Left renal pelvis (tissue), 4 donors: ENCODE data around the gene ANK2. TPM values are rescaled to one million over a fixed set of nuclear protein-coding genes. Genes with fewer than 3 reads are reported as not detected.
"Not testable (repeated sequence)": the region's sequence is repeated elsewhere in the genome, so short reads cannot be mapped to it uniquely, and the experiment has no call there.

Source experiments
- DNase-seq, 4 donors: peaks; one replicate each; pipeline ENCODE4 v3.0.0-alpha.2; 2013; ENCODE audit warnings: low read depth in 4 of 4, low spot score in 3 of 4
- polyA plus RNA-seq, 4 donors: library from polyadenylated mRNA; unstranded; fragments of 120-200 nt; gene quantifications; one replicate each; pipeline ENCODE4 v1.2.1, GENCODE V29; 2013; ENCODE audit not compliant: insufficient read length in 4 of 4

Gene ANK2
- polyA plus RNA-seq, 4 donors = 57.3 to 68.0 (median 64.1) TPM

DNA sequence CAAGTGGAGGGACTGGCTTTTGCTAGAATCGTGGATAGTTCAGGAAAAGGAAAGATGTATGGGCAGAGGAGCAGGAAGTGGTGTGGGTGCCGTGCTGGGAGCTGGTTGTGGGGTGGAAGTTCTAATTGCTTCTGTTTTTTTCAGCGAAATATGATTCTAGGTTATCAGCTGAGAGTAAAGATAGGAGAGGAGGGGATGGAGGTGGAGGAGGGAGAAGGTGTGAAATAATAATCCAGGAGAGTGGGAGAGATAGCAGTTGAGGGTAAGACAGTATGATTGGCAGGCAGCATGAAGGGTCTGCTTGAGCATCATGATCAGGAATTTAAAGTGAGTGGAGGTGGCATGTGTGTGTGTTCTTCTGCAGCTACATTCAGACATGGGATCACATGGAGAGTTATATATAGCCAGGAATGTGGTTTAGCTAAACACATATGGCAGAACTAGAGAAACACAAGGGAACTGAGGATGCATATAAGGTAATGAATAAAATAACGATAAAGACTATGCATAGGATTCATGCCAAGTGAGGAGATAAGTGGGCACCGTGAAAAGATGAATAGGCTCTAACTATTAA is 133.7 kb downstream of the ANK2 start:
- no peak for DNase-seq

DNA sequence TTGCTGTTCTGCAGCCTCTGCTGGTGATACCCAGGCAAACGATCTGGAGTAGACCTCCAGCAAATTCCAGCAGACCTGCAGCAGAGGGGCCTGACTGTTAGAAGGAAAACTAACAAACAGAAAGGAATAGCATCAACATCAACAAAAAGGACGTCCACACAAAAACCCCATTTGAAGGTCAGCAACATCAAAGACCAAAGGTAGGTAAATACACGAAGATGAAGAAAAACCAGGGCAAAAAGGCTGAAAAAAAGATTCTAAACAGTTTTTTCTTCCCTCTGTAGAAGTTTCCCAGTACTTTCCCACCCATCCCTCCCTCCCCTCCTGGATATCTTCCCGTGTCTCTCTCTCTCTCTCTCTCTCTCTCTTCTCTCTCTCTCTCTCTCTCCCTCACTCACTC is 136.8 kb downstream of the ANK2 start:
- not testable (repeated sequence) for DNase-seq

DNA sequence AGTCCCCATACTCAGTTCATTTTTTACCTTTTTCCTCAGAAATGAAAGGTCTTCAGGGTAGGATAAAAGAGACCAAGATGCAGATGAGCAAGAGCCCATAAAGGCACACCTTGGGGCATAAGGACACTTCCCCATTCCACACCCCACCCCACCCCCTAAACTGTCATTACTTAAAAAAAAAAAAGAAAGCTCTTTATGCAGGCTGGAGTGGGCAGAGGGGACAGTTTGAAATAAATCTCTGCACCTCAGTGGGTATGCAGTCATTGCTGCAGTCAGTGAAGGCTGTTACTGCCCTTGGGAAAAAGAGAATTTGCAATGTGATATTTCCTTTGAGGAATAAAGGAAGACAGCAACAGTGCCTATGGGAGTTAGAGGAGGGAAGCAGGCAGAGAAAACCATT is 137.5 kb downstream of the ANK2 start:
- DNase-seq = no peak

DNA sequence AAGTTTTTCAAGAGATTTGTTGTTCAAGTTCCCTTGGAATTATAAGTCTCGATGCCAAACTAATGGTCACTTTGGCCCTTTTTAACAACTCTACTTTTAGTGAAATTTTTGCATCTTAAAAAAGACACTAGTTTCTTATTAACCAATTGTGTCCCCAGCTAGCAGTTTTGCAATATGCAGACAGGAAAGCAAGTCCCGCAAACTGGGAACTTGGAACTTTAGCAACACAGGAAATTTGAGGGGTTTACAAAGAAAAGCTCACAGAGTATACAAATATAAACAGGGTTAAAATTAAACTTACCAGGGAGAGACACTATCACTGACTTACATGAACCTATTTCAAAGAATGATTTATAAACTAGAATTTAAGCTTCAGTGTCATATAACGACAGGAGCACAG is 137.9 kb downstream of the ANK2 start:
- no peak for DNase-seq

DNA sequence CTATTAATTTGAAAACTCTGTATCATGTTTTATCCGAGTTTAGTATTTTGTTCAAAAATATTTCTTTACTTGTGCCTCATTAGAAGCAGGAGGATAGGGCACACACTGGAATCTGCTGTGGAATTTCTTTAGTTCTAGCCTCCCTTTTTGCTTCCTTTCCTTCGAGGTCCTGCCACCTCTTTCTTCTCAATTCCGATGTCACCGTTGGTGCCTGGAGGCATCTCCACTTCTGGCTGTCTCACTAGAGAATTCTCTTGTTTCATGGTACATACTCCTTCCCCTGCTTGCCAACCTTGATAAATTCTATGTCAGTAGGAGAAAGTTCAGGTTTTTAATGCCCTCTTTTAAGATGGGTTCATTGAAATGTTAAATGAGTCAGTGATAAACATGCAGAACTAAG is 140.1 kb downstream of the ANK2 start:
- no peak for DNase-seq

DNA sequence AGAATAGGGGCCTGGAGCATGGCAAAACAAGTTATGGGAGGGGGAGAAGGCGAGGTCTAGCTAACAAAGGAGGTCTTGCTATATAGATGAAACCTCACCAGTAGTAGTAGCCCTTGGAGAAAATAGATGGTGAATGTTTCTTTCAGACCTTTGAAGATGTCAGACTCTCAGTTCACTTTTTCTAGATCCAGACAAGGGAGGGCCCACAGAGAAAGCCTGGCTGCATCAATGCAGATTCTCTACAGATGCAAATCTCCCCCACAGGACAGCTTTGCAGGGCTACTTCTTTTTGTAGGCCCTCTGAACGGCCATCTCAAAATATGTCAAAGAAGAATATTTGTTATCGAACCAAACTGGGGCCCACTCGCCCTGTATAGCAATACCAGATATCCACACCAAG is 159.7 kb downstream of the ANK2 start:
- no peak for DNase-seq

DNA sequence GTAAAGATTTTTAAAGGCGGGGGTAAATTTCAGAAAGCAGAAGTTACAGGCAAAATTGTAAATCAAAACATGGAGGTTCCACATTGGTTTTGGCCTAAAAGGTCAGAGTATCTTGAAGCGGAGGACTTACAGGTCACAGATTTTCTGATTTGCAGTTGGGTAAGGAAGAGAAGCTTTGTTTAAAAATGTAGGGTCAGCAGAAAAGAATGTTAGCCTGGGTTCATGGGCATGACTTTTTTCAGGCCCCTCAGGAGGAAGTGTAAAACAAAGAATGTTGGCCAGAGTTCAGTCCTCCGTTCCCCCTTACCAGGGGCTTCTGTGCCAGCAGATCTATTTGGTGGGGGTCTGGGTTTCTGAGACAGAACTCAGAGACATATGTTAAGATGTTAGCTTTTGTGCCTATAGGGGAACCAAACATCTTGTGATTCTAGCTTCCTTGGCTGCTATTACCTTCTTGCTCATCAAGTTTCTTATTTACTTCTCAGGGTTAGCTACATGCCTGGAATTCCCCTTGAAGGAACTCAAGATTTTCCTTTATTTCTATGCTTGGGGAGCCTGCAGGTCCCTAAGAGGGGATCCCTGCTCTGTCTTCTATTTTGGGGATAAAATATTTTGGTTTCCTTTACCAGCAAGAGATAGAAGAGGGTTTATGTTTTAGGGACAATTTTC is 160.3 kb downstream of the ANK2 start:
- DNase-seq = no peak

DNA sequence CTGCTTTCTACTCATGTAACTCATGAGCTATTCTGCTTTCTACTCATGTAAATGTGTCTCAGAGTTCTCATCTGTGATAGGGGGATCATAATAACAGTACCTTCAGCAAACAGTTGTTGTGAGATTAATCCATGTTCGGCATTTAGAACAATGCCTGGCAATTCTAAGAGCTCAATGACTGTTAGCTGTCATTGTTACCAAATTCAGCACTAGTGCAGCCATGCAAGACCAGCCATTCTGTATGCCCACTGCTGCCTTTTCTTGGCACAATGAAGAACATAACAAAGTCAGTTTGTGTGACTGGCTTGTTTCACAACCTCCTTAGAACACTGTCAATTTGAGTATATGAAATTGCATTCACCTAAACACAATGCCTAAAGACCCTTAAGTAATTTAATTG is 163.2 kb downstream of the ANK2 start:
- no peak for DNase-seq

DNA sequence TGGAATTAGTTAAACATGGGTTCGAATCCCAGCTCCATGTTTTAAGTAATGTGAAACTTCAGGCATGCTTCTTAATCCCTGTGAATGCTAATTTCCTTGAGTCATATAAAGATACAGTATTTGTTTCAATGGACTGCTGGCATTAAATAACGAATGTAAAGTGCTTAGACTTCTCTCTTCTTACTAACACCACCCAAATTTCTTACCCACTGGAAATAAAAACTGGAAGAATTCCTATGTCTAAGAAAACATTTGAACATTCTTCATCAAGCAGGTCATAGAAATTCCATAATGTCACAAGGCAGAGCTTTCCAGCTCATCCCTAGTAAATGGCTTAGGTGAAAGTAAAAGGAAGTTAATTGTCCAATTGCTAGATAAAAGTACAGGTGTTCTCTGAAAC is 172.5 kb downstream of the ANK2 start:
- DNase-seq = no peak

DNA sequence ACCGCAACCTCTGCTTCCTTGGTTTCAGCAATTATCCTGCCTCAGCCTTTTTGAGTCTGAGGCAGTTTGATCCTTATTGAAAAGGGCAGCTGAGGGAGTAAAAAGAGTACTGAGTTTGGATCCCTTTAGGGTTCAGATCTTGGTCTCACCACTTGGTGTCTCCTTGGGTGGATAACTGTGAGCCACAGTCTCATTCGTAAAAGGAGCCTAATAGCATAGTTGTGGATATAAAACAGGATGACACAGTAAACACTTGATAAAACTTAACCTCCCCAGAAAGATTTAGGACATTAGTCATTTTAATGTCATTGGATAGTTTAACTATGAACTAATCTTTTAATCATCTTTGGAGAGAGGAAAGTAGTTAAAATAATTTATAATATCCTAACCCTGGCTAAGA is 173.0 kb downstream of the ANK2 start:
- DNase-seq = no peak

DNA sequence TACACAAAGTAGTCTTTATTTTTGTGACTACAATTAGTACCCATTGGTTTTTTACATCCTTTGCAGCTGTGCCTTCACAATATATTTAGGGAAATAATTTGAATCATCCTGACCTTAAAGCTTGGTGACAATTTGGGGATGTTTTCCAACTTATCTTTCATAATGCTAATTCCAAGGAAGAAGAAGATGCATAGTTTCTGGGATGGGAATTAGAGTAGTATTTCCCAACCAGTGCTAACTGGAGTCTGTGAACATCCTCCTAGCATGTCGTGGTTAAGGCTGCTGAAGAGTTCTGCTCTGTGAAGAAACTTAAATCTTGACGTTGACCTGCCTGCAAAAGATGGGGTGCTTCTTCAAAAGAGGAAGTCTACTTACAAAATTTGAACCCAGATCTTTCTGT is 173.5 kb downstream of the ANK2 start:
- no peak for DNase-seq

DNA sequence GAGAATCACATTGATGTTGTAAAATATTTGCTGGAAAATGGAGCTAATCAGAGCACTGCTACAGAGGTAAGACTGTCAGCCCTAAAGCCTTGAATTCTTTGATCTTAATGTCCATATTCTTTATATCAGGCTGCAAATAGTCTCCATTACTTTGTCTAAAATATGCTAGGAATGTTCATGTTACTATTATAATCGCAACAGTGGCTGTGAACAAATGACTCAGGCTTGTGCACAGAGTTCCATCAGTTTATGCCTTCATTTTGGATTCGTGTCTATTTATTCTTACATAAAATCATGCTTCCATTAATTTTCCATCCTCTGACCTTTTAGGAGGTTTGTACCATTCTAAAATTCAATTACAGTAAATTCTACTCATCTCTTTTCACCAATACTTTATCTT is 182.7 kb downstream of the ANK2 start:
- DNase-seq = no peak

DNA sequence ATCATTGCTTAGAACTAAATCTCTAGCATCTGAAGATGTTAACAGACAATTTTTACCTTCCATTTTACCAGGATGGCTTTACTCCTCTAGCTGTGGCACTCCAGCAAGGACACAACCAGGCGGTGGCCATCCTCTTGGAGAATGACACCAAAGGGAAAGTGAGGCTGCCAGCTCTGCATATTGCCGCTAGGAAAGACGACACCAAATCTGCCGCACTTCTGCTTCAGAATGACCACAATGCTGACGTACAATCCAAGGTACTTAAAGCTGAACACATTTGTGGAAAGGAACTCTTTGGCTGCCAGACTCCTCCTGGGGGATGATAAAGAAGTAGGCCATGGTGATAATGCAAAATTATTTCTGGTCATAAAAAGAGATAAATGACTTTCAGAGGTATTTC is 187.5 kb downstream of the ANK2 start:
- DNase-seq = no peak

DNA sequence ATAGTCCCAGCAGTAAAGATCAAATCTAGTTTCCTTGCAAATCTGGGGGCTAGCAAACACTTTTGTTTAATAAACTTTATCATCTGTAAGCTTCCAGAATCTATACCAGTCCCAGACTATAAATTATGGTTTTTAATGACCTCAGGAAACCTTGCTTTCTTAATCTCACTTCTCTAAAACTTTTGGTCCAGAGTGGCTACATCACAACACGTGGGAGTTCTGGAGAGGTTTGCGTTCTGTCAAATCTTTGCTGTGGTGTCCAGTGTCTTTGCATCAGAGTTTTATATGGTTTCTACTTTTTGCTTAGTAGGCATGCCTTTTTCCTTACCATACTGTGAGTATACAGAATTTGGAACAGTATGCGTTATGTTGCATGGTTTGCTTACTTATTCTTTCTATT is 193.9 kb downstream of the ANK2 start:
- DNase-seq = no peak

DNA sequence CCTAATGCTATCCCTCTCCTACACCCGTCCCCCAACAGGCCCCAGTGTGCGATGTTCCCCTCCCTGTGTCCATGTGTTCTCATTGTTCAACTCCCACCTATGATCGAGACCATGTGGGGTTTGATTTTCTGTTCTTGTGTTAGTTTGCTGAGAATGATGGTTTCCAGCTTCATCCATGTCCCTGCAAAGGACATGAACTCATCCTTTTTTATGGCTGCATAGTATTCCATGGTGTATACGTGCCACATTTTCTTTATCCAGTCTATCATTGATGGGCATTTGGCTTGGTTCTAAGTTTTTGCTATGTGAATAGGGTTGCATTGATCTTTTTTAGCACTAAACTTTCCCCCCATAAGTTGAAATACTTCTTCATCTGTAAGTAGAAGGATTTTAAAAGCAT is 195.3 kb downstream of the ANK2 start:
- DNase-seq = not testable (repeated sequence)

DNA sequence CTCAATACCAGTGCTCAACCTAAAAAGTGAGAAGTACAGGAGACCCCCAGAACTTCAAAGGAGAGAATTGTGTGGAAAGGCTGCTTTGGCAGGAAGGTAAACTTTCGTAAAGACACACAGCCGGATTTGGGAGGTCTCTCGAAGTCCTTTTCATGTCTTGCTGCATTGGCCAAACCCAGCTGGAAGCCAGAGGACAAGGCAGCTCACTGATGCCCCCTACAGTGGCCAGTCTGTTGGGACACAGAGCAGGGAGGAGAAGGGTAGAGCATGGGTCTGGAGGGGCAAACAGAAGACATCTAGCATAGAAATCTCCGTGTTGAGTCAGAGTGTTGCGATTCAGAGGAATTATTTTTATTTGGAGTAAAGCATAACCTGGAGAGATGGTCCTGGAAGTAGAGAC is 198.9 kb downstream of the ANK2 start:
- DNase-seq = no peak

DNA sequence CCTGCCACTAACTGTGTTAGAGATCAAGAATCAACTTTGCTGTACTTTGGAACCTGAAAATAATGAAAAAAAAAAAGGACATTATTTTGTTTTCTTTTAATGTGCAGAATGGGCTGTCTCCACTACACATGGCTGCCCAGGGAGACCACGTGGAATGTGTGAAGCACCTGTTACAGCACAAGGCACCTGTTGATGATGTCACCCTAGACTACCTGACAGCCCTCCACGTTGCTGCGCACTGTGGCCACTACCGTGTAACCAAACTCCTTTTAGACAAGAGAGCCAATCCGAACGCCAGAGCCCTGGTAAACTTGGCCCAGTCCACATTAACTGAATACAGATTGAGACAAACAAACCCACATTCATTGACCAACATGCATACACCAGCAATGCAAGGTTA is 206.2 kb downstream of the ANK2 start:
- DNase-seq = no peak

DNA sequence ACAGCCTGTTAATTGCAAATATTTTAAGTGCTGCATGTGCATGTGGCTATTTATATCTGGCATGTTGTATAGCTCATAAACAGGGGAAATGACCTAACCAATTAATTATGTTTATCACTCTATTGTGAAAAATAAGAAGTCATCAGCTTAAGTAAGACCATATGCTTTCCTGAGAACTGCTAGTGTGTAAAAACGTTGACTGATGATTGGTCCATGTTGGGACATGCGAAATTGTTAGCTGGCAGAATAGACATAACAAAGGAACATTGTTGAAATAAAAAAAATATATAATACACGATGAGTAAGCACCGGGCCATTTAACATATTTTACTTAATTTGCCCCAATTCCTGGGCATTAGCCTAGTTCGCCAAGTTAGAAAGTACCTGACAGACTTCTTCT is 207.5 kb downstream of the ANK2 start:
- no peak for DNase-seq

DNA sequence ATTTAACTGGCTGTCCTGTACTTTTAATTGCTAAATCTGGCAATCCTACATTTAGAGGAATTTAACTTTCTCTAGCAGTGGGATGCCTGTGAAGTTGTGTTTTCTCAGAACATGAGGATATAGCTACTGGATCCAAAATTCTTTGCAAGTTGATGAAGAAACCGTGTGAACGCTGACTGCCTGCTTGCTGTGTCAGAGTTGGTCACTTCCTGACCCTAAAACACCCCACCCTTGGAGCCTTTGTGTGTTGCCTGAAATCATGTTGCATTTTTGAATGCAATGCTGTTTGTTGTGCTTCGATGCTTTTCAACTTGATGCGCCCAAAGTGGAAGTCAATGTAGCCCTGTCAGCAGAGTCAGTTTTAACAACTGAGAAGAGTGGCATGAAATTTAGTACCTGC is 211.2 kb downstream of the ANK2 start:
- DNase-seq = no peak

DNA sequence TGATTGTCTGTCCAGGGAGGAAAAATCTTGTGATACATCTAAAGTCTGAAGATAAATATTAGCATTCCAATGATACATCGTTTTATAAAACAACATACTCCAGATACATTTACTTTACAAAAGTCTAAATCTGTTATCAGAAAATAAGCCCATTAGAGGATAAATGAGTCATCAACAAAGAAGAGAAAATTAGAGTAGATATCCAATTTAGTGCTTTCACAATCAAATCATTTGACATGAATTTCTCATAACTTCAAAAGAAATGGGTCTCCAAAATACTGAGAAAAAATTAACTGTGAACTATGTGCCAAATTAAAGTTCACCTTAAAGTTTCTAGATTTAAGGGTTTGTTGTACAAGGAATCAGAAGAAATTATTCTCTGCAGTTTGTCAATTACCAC is 213.8 kb downstream of the ANK2 start:
- no peak for DNase-seq

DNA sequence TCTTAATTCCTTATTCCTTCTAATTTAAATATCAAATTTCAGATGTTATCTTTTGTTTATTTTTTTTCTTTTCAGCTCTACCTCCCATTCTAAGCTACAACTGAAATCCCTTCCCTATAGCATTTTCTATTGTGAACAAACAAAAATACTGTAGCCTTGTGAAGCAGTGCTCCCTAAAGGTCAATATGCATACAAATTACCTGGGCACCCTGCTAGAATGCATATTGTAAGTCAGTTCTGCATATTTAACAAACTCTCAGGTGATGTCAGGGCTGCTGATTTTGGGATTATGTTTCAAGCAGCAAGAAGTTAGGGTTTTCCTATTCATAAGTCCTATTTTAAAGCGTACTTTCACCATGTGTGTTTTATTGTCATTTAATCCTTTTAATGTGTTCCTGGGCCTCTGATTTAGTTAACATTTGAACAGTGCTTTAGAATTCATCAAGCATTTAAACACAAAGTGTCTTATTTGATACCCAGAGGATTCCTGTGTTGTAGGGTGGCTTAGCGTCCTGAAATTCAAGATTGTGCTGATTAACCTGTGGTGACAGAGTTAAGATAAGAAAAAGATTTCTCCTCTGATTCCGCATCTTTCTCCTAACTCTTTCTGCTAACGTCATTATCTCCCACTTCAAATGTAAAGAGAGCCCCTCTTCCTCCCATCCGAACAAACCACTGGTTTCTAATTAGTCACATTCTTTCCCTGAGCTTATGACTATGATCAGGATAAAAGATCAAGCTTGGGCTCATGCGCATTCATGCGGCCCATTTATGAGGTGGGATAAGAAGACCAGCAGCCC is 221.3 kb downstream of the ANK2 start:
- no peak for DNase-seq

DNA sequence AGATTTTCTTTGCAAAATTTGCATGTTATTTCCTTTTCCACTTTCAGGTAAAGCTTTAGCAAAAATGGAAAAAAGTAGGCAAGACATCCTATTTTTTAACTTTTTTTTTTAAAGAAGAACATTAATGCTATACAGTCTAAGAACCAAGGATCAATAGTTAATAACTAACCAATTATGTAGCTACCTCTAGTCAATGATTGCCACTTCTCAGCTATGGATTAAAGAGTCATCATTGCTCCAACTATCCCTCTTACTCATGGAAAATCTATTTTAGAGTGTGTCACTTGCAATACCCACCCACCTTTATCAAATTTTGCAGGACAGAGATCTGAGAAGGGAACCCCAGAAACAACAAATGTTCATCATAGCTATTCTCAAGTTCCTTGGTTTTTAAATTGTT is 223.1 kb downstream of the ANK2 start:
- DNase-seq = no peak
